Suppressor macrophage treated with lipopolysaccharide for 4 hours (primary cell): ENCODE data around the gene PGAP6.
"Not testable (repeated sequence)": the region's sequence is repeated elsewhere in the genome, so short reads cannot be mapped to it uniquely, and the experiment has no call there.

Experiments used
- DNase-seq: peaks from one replicate; pipeline ENCODE4 v3.0.0-alpha.2; 2020

Gene PGAP6

GRCh38 chr16:381789-382717 lies at the start of gene PGAP6:
Gene PGAP6, minus strand, starts transcription at chr16:381978. Its CDS starts 157 bp downstream, at chr16:381821.
- DNase-seq = peak; percentile 88

GRCh38 chr16:430904-431303 lies 49.1 kb upstream of the PGAP6 start:
- DNase-seq = no peak

- no peak for DNase-seq
Observed at GRCh38 chr16:427250-427649, 45.5 kb upstream of the PGAP6 start.

- DNase-seq = no peak
Observed at GRCh38 chr16:426906-427249, 45.1 kb upstream of the PGAP6 start.

- no peak for DNase-seq
Observed at GRCh38 chr16:426115-426905, 44.5 kb upstream of the PGAP6 start.

GRCh38 chr16:425740-426114 lies 43.9 kb upstream of the PGAP6 start:
- DNase-seq = peak; percentile 31

- DNase-seq = peak; percentile 77
Observed at GRCh38 chr16:425082-425718, 43.4 kb upstream of the PGAP6 start, which contains the start of gene RAB11FIP3. Gene RAB11FIP3, plus strand, starts transcription at chr16:425649. Its CDS starts 358 bp downstream, at chr16:426007.

- DNase-seq = peak; percentile 12
Observed at GRCh38 chr16:424623-425081, 42.9 kb upstream of the PGAP6 start.

- peak; percentile 45 for DNase-seq
Observed at GRCh38 chr16:424033-424622, 42.4 kb upstream of the PGAP6 start.

GRCh38 chr16:422179-422578 lies 40.4 kb upstream of the PGAP6 start:
- not testable (repeated sequence) for DNase-seq

- DNase-seq = not testable (repeated sequence)
Observed at GRCh38 chr16:415170-415498, 33.4 kb upstream of the PGAP6 start.

- no peak for DNase-seq
Observed at GRCh38 chr16:414395-415169, 32.8 kb upstream of the PGAP6 start.

GRCh38 chr16:411576-412265 lies 29.9 kb upstream of the PGAP6 start:
- DNase-seq = no peak

GRCh38 chr16:410516-411178 lies 28.9 kb upstream of the PGAP6 start:
- no peak for DNase-seq

- no peak for DNase-seq
Observed at GRCh38 chr16:407253-407652, 25.5 kb upstream of the PGAP6 start.

- DNase-seq = no peak
Observed at GRCh38 chr16:405548-406506, 24.0 kb upstream of the PGAP6 start.

- DNase-seq = no peak
Observed at GRCh38 chr16:404971-405486, 23.3 kb upstream of the PGAP6 start.

- DNase-seq = peak; percentile 98
Observed at GRCh38 chr16:401468-402348, 19.9 kb upstream of the PGAP6 start, which contains the start of gene DECR2. Gene DECR2, plus strand, starts transcription at chr16:401885. Its CDS starts 79 bp downstream, at chr16:401964.
